Measurements from ENCODE around the gene RASGEF1C.
"Not testable (repeated sequence)": the region's sequence is repeated elsewhere in the genome, so short reads cannot be mapped to it uniquely, and the experiment has no call there.

RASGEF1C gene

GRCh38 chr5:180099733-180100611, 109.0 kb downstream of the RASGEF1C start:
- no peak for DNase-seq (ENCODE audit: low spot score)

GRCh38 chr5:180098991-180099732, 109.8 kb downstream of the RASGEF1C start:
- DNase-seq (ENCODE audit: low spot score): no peak

GRCh38 chr5:180098526-180098925, 110.5 kb downstream of the RASGEF1C start:
- DNase-seq (ENCODE audit: low spot score): no peak

GRCh38 chr5:180097926-180098325, 111.1 kb downstream of the RASGEF1C start:
- DNase-seq (ENCODE audit: low spot score): no peak

GRCh38 chr5:180097163-180097894, 111.7 kb downstream of the RASGEF1C start:
- no peak for DNase-seq (ENCODE audit: low spot score)

GRCh38 chr5:180096616-180097015, 112.4 kb downstream of the RASGEF1C start:
- DNase-seq (ENCODE audit: low spot score): no peak

- no peak for DNase-seq (ENCODE audit: low spot score)
These were observed 113.5 kb downstream of the RASGEF1C start for GRCh38 chr5:180095545-180095944.

- no peak for DNase-seq (ENCODE audit: low spot score)
These were observed 115.2 kb downstream of the RASGEF1C start for GRCh38 chr5:180093651-180094382.

GRCh38 chr5:180093241-180093640, 115.8 kb downstream of the RASGEF1C start:
- DNase-seq (ENCODE audit: low spot score): no peak

- peak; percentile 80 for DNase-seq (ENCODE audit: low spot score)
These were observed 118.1 kb downstream of the RASGEF1C start for GRCh38 chr5:180090769-180091546.

- peak; percentile 60 for DNase-seq (ENCODE audit: low spot score)
These were observed 118.8 kb downstream of the RASGEF1C start for GRCh38 chr5:180090098-180090768.

- not testable (repeated sequence) for DNase-seq (ENCODE audit: low spot score)
These were observed 119.4 kb downstream of the RASGEF1C start for GRCh38 chr5:180089628-180090027.

GRCh38 chr5:180088561-180088960, 120.5 kb downstream of the RASGEF1C start:
- DNase-seq (ENCODE audit: low spot score): no peak

GRCh38 chr5:180086816-180087399, 122.1 kb downstream of the RASGEF1C start:
- DNase-seq (ENCODE audit: low spot score): no peak

- no peak for DNase-seq (ENCODE audit: low spot score)
These were observed 123.2 kb downstream of the RASGEF1C start for GRCh38 chr5:180085837-180086236.

- DNase-seq (ENCODE audit: low spot score): peak; percentile 18
These were observed 124.1 kb downstream of the RASGEF1C start for GRCh38 chr5:180084638-180085561.

GRCh38 chr5:180083529-180084060, 125.4 kb downstream of the RASGEF1C start:
- DNase-seq (ENCODE audit: low spot score): no peak

GRCh38 chr5:180082633-180083420, 126.2 kb downstream of the RASGEF1C start:
- DNase-seq (ENCODE audit: low spot score): no peak
